Left forelimb (tissue), 1 donor: Measurements from ENCODE around the gene RCBTB2.
"Not testable (repeated sequence)": the region's sequence is repeated elsewhere in the genome, so short reads cannot be mapped to it uniquely, and the experiment has no call there.

Experiments
- DNase-seq: peaks from one replicate; pipeline ENCODE4 v3.0.0-alpha.2; 2018; ENCODE audit warnings: low spot score

RCBTB2 gene

DNA sequence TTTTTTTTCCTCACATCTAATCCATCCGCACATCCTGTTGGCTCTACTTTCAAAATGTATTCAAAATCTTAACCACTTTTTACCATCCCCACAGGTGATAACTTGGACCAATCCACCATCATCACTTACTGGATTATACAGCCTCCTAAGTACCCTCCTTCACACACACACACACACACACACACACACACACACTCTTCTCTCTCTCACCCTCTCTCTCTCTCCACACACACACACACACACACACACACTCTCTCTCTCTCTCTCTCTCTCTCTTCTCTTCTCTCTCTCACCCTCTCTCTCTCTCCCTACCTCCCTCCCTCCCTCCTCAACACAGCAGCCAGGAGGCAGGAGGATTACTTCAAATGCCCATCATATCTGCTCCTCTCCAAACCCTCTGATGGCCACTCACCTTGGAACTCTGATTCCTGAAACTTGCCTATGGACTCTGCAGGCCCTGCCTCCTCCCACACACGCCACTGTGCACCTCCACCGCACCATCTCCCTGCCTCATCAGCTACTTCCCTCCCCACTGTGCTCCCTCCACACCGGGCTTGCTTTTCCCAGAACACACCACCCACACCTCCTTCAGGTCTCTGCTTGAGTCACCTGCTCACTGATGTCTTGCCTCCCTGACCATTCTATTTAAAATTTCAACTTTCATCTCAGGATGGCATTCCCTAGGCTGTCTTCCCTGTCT, 39.7 kb downstream of the RCBTB2 start:
- DNase-seq = no peak

DNA sequence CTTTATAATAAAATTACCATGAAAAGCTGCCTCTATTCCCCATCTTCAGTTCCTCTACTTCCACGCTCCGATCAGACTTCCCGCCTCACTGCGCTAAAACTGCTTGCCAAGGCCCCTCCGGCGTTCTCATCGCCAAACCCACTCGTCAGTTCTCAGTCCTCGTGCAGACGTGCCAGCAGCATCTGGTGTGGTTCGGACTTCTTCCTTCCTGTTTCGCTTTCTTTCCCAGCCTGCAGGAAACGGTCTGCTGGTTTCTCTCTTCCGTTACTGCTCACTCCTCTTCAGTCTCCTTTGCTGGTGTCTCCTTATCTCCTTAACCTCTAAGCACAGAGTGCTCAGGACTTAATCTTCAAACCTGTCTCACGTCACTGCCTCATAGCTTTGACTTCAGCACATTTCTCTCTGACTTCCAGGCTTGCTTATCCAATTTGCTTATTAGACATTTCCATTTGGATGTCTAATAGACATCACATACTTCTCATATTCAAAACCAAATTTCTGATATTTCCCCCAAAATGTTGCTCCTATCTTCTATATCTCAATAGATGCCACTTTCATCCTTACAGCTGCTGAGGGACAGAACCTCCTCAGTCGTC, 40.3 kb downstream of the RCBTB2 start:
- no peak for DNase-seq

DNA sequence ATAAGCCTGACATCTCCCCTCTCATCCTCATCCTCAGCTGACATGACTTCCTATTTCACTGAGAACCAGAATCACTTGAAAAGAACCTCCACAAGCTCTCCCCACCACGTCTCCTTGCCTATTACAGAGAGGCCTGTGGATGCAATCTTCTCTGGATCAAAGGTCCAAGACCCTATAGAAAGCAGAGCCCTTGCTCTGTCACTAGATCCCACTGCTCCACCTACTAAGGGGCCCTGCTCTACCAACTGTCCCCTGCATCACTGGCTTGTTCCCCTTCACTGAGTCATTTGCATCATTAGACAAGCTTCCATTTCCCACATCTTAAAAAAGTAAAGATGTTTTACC, 40.8 kb downstream of the RCBTB2 start:
- no peak for DNase-seq

DNA sequence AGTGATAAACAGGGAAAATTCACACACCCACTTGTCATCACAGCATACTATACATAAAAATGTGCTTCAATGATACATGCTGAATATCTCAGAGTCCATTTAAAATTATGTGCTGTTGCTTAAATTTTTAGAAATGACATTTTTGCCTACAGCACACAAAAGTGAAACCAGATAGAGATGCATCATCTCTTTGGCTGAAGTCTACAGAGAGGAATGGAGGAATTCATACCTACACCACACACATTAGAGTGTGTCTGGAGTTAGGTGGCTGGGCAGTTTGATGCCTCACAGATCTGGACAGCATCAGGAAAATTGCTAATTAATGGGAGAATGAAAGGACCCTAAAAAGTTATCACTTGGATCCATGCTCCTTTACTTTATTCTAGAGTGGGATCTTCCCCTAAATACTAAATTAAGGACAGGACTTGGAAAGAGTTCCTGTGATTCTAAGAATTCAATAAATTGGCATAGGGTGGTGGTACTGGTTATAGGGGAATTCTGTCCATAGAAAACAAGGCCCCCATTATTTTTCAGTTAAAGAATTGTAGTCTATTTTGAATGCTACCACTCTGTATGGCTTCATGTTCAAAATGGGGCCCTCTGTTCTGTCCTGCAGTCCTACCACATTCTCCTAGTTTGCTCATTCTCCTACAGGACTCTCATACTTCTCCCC, 41.3 kb downstream of the RCBTB2 start:
- DNase-seq = no peak

DNA sequence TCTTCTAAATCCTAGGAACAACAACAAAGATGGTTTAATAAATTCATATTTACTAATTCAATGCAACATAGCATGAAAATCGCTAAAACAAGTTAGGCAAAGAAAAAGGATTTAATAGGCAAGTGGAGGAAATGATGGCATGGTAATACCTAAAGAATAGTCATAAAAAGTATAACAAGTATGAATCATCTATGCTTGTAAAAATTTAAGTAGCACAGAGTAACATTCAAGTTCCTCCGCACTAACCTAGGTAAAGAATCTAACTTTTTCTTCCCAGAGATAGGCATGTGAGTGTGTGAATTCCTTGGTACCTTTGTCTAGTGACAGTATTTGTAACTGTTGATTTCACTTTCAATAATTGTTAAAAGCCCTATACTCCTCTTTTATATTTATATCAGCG, 42.6 kb downstream of the RCBTB2 start:
- no peak for DNase-seq

DNA sequence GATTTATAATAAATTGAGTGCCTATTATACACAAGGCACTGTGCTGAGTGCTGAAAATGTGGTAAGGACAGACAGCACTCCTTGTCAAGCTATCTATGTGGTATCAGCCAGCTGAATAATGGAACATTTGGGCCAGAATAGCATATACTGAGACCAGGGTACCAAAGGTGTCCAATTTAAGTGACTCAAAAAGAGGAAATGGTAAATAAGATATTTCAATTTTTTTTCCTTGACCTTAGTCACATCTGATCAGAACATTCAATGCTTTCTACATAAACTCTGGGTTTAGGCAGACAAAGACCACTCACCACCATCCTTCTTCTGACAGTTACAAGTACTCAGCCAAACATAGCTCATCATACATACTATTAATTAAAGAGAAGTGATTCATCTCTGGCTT, 43.2 kb downstream of the RCBTB2 start:
- no peak for DNase-seq

DNA sequence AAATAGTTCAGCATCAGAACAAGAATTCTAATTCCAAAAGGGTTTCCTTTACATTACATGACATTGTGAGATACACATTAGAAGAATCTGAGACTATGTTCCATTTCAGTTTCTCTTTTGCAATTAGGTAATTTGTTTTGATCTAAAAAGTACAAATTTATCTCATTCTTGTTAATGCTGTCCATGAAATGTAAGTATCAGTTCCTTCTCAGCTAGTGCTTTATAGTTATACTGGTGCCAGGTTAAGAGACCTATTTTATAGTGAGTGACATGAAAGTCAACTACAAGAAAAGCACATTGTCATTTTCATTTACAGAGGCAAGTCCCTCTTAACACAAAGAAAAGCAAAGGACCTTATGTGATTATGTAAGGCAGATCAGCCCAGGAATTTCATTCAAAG, 43.9 kb downstream of the RCBTB2 start:
- DNase-seq = no peak

DNA sequence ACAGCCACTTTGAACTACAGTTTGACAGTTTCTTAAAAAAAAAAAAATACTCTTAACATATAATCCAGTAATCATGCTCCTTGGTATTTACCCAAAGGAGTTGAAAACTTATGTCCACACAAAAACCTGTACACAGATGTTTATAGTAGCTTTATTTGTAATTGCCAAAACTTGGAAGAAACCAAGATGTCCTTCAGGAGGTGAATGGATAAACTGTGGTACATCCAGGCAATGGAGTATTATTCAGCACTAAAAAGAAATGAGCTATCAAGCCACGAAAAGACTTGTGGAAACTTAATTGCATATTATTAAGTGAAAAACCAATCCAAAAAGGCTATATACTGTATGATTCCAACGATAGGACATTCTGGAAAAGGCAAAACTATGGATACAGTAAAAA, 44.9 kb downstream of the RCBTB2 start:
- DNase-seq = no peak

DNA sequence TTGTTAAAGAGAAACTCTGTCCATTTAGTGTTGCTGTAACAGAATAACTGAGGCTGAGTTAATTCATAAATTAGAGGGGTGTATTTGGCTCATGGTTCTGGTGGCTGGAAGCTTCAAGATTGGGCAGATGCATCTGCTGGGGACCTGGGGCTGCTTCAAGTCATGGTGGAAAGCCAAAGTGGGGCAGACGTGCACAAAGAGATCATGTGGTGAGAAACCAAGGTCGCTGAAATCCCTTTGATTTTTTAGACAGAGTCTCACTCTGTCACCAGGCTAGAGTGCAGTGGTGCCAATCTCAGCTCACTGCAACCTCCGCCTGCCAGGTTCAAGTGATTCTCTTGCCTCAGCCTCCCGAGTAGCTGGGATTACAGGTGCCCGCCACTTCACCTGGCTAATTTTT, 46.0 kb downstream of the RCBTB2 start:
- no peak for DNase-seq

DNA sequence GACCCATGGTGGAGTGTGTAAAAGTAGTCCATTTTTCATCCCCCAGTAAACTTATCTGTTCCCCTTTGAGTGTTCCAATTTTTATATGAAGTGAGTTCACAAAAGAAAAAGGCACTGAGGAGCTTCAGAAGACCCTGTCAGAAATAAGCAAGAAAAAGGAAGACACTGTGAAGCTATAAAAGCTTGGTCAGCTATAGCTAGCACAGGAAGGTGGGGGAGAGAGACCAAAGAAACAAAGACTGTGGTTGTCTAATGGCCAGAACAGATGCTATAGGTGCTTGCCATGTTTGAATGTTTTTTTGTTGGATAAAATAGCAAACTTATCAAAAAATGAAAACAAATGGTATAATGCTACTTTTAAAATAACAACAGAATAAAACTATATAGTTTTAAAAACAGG, 46.5 kb downstream of the RCBTB2 start:
- DNase-seq = no peak

DNA sequence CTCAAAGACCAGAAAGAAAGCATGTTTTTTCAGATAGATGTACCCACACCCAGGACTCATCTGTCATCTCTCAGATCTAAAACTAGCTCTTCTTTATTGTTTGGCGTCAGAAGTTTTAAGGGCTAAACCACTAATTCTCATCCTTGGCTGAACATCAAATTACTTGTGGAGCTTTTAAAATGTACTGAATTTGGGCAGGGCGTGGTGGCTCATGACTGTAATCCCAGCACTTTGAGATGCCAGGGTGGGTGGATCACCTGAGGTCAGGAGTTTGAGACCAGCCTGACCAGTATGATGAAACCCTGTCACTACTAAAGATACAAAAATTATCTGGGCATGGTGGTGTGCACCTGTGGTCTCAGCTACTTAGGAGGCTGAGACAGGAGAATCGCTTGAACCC, 47.4 kb downstream of the RCBTB2 start:
- DNase-seq = no peak

DNA sequence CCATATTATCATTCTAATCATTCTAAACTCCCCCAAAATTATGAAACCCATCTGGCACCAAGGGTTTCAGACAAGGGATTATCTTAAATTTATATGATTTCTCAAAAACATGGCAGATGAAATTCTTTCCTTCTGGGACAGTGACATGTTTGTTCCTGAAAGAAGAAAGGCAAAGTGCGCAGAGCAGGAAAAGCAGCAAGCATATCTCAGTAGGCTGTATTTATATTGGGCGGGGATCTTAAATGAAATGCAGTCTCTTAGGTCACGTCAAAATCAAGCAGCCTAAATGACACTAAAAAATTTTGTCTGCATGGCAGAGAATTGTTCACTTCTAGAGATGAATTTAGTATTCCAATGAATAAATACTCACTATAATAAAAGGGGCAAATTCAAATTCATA, 49.3 kb downstream of the RCBTB2 start:
- DNase-seq = no peak

DNA sequence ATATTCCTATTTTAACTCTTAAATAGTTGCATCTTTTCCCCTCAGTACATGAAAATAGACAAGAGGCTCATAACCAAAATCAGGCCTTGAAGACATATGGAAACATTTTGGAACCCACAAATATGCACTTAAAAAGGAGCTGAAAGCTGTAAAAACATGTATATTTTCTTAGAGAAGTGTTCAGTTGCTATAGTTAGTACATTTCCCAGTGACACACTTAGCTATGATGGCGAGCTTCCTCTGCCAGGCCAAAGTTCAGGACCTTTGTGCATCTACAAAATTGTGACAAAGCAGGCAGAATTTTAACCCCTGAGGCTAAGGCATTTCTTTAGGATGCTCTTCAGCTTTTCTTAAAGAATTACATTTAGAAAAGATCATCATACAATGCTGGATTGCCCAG, 54.5 kb downstream of the RCBTB2 start:
- DNase-seq = no peak

DNA sequence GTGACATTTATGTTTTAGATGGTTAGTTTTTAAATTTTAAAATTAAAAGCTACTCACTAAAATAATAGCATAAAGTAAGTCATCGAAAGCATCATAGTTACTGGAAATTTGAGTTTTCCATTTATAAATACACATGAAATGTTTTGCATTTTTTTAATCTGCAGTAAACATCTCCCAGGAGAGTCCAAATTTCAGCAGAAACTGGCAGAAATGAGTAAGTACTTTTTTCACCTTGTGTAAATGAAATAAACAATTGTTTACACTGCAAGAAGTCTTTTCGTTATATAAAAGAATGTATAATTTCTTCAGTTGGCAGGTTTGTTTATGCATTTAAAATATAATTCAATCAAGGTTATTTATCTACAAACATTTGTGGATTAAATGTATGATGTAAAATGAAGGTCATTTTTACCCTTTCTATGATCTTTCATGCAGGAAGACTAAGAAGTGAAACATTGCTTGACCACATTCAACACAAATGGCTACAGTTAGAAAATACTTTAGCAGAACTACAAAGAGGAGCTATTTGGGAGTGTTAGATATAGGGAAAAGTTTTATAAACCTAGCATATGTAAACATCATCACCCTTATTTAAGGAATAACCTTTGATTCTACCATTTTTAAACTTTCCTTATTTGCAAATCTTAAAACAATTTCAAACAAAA, 55.6 kb downstream of the RCBTB2 start:
- DNase-seq = no peak

DNA sequence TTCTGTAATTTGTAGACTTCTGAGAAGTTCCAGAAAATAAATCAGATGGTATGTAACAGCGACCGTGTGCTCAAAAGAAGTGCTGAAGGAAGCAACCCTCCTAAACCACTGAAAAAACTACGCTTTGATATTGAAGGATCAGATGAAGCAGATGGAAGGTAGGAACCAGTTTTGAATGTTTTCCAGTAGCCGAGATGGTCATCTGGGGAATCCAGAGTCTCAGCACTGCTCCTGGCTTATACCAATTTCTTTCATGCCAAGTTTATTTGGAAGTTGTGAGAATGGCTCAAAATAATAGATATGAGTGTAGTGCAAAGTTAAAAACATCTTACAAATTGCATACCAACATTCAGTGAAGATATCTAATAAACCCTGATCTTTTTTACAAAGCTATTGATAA, 56.2 kb downstream of the RCBTB2 start:
- no peak for DNase-seq

DNA sequence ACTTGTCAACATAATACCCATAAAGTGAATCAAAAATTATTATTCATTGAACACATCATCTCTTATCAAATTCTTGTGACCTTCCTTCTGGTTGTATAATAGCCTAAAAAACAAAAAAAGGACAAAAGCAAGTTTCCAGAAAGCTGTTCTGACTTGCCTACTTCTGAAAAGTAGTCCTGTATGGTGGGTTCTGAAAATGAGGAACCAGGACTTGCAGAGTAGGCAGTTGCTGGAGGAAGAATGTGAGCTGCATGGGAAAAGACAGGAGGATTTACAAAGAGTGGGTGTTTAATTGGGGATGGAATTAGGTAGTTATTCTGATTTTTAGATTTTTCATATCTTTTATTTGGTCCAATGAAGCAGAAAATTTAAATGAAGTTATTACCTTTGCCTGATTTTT, 56.7 kb downstream of the RCBTB2 start:
- DNase-seq = no peak

DNA sequence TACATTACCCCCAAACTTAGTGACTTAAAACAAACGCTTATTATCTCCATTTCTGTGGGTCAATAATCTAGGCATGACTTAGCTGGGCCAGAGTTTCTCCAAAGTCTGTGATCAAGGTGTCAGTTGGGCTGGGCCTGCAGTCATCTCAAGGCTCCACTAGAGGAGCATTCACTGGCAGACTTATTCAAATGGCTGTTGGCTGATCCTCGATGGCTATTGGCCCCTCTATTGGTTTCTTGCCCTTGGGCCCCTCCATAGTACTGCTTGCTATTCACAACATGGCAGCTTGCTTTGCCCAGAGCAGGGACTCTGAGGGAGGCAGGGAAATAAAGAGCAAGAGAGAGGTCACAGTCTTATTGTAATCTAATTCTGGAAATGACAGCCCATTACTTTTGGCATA, 57.6 kb downstream of the RCBTB2 start:
- DNase-seq = no peak

DNA sequence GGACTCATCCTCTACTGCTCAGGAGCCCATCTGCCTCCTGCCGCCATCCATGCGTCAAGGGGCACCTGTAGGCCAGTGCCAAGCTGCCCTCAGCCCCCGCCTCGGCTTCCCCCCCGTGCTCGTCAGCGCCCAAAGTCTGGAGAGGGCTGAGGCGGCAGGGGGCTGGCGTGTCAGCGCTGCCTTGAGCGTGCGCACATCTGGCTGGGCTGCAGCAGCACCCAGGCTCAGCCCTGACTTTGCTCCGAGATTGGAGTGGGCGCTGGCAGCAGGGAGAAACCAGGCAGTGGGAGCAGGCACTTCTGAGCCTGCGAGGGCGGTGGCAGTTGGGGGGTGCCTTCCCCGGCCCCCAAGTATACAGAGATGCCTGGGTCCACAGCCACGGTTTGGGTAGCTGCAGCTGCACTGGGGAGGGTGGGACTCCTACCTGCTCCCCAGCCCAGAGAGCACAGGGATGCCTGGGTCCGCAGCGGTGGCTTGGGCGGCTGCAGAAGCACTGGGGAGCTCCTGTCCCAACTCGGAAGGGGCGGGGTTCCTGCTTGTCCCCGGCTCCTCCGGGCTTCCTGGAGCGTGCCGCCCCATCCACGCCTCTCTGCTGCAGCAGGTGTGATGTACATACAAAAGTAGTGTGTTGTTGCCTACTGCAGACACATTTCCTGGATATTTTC, 75.2 kb downstream of the RCBTB2 start:
- DNase-seq = no peak

DNA sequence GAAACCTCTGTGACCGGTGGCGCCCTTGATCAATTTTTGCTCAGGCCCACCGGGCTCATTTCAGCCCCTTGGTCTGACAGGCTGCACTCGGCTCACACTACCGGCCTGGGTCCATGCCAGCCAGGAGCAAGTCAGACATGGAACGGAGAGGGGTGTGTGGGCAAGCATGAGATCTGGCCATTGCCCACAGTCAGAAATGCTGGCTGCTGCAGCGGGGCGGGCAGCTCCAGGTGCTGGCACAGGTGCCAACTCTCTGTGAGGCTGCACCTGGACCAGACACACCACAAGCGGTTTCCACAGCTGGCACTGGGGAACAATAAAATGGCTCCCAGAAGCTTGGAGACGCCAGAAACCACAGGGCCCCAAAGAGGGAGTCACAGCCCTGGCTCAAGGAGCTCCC, 76.3 kb downstream of the RCBTB2 start:
- no peak for DNase-seq

DNA sequence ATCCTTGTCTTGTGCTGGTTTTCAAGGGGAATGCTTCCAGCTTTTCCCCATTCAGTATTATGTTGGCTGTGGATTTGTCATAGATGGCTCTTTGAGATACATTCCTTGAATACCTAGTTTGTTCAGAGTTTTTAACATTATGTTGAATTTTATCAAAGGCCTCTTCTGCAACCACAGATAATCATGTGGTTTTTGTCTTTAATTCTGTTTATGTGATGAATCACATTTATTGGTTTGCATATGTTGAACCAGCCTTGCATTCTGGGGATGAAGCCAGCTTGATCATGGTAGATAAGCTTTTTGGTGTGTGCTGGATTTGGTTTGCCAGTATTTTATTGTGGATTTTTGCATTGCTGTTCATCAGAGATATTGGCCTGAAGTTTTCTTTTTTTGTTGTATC, 81.7 kb downstream of the RCBTB2 start:
- not testable (repeated sequence) for DNase-seq

DNA sequence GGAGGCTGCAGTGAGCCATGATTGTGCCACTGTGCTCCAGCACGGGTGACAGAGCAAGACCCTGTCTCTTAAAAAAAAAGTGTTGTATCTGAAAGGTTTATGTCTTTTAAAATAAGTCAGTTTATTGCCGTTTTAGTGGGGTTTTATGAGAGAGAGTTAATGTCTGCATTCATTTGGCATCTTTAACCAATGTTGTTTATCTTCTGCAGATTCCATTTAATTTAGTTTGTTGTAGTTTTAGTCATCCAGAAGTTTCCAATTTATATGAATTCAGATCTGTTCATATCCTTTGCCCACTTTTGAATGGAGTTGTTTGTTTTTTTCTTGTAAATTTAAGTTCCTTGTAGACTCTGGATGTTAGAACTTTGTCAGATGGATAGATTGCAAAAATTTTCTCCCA, 83.2 kb downstream of the RCBTB2 start:
- no peak for DNase-seq

DNA sequence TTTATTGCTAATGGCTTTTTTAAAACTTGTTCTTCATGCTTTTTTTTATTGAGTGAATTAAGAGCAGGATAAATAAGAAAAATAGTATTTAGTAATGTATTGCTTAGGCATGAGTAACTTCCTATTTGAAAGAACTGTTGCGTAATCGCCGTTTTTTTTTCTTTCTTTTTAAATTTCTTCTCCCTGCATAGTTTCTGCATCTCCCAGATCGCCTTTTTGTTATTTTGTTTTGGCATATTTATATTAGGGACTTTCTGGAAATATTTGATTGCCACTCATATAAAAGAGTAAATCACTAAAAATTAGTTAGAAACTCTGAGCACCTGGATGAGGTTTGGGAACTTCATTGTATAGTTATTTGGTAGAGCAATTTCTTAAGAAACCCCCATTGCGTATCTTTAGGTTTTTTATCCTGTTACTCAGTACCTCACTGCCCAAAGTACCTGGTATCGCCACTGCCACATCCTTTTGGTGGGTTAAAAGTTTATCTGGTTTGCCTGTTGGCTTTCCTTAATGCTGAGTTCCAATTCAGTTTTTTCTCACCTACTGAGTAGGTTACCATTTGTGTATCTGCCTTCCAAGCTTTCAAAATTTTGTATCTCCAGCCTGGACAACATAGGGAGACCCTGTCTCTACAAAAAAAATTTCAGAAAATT, 83.8 kb downstream of the RCBTB2 start:
- no peak for DNase-seq
